Testis (tissue), 2 donors: ENCODE data around the gene RER1.

Experiments used
- POLR2A ChIP-seq: fragments of 450-650 bp; IDR thresholded peaks from one replicate; pipeline ENCODE4 v1.6.1; 2017; ENCODE audit warnings: antibody characterized with exemption, mild to moderate bottlenecking, moderate library complexity
- TF ChIP-seq, protein P1 (sequence below), 3 experiments: fragments of 450-650 bp in 2 of 3; fragments of 200-600 bp in 1 of 3; sonication (generic) in 1 of 3; IDR thresholded peaks; one replicate each; pipeline ENCODE4 v1.5.1; 2016 to 2019; ENCODE audit warnings: antibody characterized with exemption in 3 of 3, mild to moderate bottlenecking in 2 of 3, moderate library complexity in 1 of 3

DNA sequence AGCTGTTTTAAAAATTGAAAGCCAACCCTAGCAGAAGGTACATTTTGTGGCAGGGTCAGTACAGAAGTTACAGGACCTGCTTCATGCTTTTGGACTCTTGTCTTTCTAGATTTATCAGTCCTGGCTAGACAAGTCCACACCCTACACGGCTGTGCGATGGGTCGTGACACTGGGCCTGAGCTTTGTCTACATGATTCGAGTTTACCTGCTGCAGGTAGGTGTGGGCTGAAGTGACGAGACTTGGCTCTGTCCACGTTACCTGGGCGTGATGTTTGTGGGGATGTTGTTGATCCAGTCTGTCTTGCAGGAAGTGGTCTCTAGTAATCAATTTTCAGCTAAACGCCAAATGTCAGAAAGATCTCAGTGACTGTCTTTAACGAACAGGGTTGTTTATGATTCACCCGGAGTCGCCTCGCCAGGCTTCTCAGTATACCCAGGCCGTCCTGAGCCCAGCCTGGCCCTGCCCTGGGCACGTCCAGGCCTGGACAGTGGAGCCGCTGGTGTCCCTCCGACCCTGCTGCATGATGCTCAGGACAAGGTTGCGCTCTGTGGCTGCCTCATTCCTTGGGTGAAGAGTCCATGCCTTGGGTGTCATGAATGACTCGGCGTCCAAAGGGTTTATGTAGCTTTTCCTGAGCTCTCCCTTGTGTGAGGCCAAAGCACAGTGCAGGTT is 5.5 kb downstream of the RER1 start:
- TF ChIP-seq, protein P1, sequence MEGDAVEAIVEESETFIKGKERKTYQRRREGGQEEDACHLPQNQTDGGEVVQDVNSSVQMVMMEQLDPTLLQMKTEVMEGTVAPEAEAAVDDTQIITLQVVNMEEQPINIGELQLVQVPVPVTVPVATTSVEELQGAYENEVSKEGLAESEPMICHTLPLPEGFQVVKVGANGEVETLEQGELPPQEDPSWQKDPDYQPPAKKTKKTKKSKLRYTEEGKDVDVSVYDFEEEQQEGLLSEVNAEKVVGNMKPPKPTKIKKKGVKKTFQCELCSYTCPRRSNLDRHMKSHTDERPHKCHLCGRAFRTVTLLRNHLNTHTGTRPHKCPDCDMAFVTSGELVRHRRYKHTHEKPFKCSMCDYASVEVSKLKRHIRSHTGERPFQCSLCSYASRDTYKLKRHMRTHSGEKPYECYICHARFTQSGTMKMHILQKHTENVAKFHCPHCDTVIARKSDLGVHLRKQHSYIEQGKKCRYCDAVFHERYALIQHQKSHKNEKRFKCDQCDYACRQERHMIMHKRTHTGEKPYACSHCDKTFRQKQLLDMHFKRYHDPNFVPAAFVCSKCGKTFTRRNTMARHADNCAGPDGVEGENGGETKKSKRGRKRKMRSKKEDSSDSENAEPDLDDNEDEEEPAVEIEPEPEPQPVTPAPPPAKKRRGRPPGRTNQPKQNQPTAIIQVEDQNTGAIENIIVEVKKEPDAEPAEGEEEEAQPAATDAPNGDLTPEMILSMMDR (IDR thresholded peaks at IDR 0.05) = no peak
- TF ChIP-seq POLR2A = no peak
